ENCODE measurements around the gene SMC6. TPM values are rescaled to one million over a fixed set of nuclear protein-coding genes. Genes with fewer than 3 reads are reported as not detected.

Gene SMC6
- polyA plus RNA-seq, 3 donors = 3.8 to 6.1 (median 5.1) TPM

DNA sequence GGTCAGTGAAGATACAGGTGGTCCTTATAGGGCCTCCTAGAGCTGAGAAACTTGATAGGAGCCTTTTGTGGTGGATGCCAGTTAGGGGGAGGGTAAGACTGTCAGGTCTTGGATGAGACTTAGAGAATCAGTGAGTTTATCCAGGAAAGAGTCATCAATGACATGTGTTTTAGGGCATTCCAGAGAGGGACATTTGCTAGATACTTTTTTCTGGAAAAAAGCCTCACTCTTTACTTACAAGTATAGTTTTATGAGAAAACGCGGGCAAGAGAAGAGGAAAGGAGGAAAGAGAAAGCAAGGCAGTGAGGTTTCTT lies 38.2 kb upstream of the SMC6 start:
- TF ChIP-seq, protein P1, sequence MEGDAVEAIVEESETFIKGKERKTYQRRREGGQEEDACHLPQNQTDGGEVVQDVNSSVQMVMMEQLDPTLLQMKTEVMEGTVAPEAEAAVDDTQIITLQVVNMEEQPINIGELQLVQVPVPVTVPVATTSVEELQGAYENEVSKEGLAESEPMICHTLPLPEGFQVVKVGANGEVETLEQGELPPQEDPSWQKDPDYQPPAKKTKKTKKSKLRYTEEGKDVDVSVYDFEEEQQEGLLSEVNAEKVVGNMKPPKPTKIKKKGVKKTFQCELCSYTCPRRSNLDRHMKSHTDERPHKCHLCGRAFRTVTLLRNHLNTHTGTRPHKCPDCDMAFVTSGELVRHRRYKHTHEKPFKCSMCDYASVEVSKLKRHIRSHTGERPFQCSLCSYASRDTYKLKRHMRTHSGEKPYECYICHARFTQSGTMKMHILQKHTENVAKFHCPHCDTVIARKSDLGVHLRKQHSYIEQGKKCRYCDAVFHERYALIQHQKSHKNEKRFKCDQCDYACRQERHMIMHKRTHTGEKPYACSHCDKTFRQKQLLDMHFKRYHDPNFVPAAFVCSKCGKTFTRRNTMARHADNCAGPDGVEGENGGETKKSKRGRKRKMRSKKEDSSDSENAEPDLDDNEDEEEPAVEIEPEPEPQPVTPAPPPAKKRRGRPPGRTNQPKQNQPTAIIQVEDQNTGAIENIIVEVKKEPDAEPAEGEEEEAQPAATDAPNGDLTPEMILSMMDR (IDR thresholded peaks at IDR 0.05) = no peak
- peaks cover 0 to 2% of the 10 kb centered on the region in 2 donors for H3K27me3 ChIP-seq (ENCODE audit: control insufficient read depth in 2 of 2, insufficient read depth in 2 of 2, low read length in 2 of 2)
- intact Hi-C loops (cut with micrococcal nuclease) = no loop called here
- no peaks in the 10 kb centered on the region for H4K20me1 ChIP-seq (ENCODE audit: insufficient read depth, low read length)
- no peak overlapping the region for H3K4me2 ChIP-seq (replicated peaks; ENCODE audit: extremely low read depth, low read length, poor library complexity, severe bottlenecking)
- H3K27ac ChIP-seq (ENCODE audit: low read depth in 1 of 2, low read length in 2 of 2) = no peak overlapping the region
- no CpG with 5 or more reads among the region's 2 CpGs for WGBS (ENCODE audit: insufficient coverage)
- no peak overlapping the region for H3K4me3 Mint-ChIP-seq
- H3K9ac ChIP-seq (ENCODE audit: insufficient read depth, low read length, poor library complexity, severe bottlenecking) = no peak overlapping the region
- H3K27ac Mint-ChIP-seq = no peak overlapping the region
- no peak overlapping the region for H3K4me3 ChIP-seq (replicated peaks in 1 of 3; ENCODE audit: low read depth in 2 of 3, low read length in 3 of 3)
- H3K36me3 ChIP-seq (replicated peaks in 1 of 2; ENCODE audit: control insufficient read depth in 1 of 2, insufficient read depth in 2 of 2, low read length in 2 of 2) = no peaks in the 10 kb centered on the region
- no peaks in the 10 kb centered on the region for H3K4me1 ChIP-seq (ENCODE audit: control insufficient read depth in 1 of 2, insufficient read depth in 2 of 2, low read length in 2 of 2)
- H3K79me2 ChIP-seq (ENCODE audit: insufficient read depth, low read length) = no peaks in the 10 kb centered on the region
- peaks cover 8 to 12% (median 11%) of the 10 kb centered on the region in 3 donors for H3K27me3 Mint-ChIP-seq (ENCODE audit: low read depth in 3 of 3)
- H3K9me3 Mint-ChIP-seq = peaks cover 0 to 4% (median 0%) of the 10 kb centered on the region in 7 donors
- no peaks in the 10 kb centered on the region for H3K36me3 Mint-ChIP-seq
- no peaks in the 10 kb centered on the region for H3K9me3 ChIP-seq (replicated peaks in 1 of 2; ENCODE audit: control insufficient read depth in 1 of 2, insufficient read depth in 1 of 2, low read length in 2 of 2)
- H3K4me1 Mint-ChIP-seq = peaks cover 5% of the 10 kb centered on the region
- DNase-seq = no peak
- H2AFZ ChIP-seq (ENCODE audit: insufficient read depth, low read depth, low read length, poor library complexity, severe bottlenecking) = no peak overlapping the region

GRCh38 chr2:17791121-17791816 lies 37.7 kb upstream of the SMC6 start:
- WGBS (ENCODE audit: insufficient coverage) = 0% methylated on average over 1 of the region's 5 CpGs

More at GRCh38 chr2:17791121-17791816, 37.7 kb upstream of the SMC6 start:
- Histone ChIP-seq H3K36me3 (replicated peaks in 1 of 2; ENCODE audit: control insufficient read depth in 1 of 2, insufficient read depth in 2 of 2, low read length in 2 of 2) (no peaks in the 10 kb centered on the region), H4K20me1 (ENCODE audit: insufficient read depth, low read length) (no peaks in the 10 kb centered on the region), H3K9ac (ENCODE audit: insufficient read depth, low read length, poor library complexity, severe bottlenecking) (no peak overlapping the region), H3K4me1 (ENCODE audit: control insufficient read depth in 1 of 2, insufficient read depth in 2 of 2, low read length in 2 of 2) (no peaks in the 10 kb centered on the region), H3K4me2 (replicated peaks; ENCODE audit: extremely low read depth, low read length, poor library complexity, severe bottlenecking) (no peak overlapping the region), H3K4me3 (replicated peaks in 1 of 3; ENCODE audit: low read depth in 2 of 3, low read length in 3 of 3) (no peak overlapping the region), H3K27ac (ENCODE audit: low read depth in 1 of 2, low read length in 2 of 2) (no peak overlapping the region), H3K9me3 (replicated peaks in 1 of 2; ENCODE audit: control insufficient read depth in 1 of 2, insufficient read depth in 1 of 2, low read length in 2 of 2) (no peaks in the 10 kb centered on the region), H2AFZ (ENCODE audit: insufficient read depth, low read depth, low read length, poor library complexity, severe bottlenecking) (no peak overlapping the region), H3K27me3 (ENCODE audit: control insufficient read depth in 2 of 2, insufficient read depth in 2 of 2, low read length in 2 of 2) (peaks cover 0 to 2% of the 10 kb centered on the region in 2 donors), H3K79me2 (ENCODE audit: insufficient read depth, low read length) (no peaks in the 10 kb centered on the region)
- DNase-seq = no peak
- Mint-ChIP-seq H3K4me3 (no peak overlapping the region), H3K4me1 (peaks cover 5% of the 10 kb centered on the region), H3K27me3 (ENCODE audit: low read depth in 3 of 3) (peaks cover 8 to 11% (median 11%) of the 10 kb centered on the region in 3 donors), H3K36me3 (no peaks in the 10 kb centered on the region), H3K27ac (no peak overlapping the region), H3K9me3 (peaks cover 0 to 4% (median 0%) of the 10 kb centered on the region in 7 donors)
- TF ChIP-seq, protein P1 (IDR thresholded peaks at IDR 0.05) = no peak
- intact Hi-C loops (cut with micrococcal nuclease) = no loop called here

All from CD14-positive monocyte (primary cell).